Fibroblast of skin of left biceps (primary cell): ENCODE results near the gene CPNE4.

Source experiments
- DNase-seq, 2 experiments: peaks; one replicate each; pipeline ENCODE4 v3.0.0-alpha.2; 2013; ENCODE audit warnings: low read depth in 2 of 2

CPNE4 gene

DNA sequence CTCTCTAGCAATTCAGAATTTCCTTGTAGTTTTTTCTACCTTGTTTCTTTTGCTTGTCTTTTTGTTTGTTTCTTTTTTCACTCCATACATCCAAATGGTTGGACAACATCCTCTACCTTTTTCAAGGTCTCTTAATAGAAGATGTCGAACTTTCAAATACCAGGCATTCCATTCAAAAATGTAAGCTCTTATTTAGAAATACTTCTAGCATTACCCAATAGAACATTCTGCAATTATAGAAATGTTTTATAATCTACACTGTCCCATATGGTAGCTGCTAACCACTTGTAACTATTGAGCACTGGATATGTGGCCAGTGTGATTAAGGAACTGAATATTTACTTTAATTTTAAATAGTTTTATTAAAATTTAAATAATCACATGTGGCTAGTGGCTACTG is 335.8 kb downstream of the CPNE4 start:
- DNase-seq = peak; percentile 40 to 62

DNA sequence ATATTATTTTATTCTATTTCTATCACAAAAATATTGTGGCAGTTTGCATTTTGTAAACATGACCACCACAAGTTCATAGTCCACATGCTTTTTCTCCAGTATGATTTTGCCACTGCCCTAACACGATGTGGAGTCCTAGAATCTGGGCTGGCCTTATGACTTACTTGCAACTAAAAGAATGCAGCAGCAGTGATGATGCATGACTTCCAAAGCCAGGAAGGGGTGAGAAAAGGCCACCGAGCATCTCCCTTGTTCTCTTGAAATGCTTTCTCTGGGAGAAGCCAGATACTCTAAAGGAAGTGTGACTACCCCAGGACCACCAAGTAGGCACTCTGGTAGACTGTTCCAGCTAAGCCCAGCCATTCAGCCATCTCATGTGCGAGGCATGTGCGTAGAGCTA is 340.4 kb downstream of the CPNE4 start:
- no peak for DNase-seq

DNA sequence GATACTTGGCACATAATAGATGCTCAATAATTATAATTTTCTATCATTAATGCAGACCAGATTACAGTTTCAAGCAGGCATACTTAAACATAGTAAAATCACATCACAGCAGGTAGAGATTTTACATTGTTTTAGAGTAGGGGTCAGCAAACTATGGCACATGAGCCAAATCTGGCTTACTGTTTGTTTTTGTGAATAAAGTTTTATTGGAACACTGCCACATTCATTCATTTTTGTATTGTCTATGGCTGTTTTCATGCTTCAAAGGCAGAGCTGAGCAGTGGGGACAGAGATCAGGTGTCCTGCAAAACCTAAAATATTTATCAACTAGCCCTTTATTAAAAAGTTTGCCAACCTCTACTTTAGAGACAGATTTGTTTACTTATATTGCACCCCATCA is 342.5 kb downstream of the CPNE4 start:
- DNase-seq = no peak

DNA sequence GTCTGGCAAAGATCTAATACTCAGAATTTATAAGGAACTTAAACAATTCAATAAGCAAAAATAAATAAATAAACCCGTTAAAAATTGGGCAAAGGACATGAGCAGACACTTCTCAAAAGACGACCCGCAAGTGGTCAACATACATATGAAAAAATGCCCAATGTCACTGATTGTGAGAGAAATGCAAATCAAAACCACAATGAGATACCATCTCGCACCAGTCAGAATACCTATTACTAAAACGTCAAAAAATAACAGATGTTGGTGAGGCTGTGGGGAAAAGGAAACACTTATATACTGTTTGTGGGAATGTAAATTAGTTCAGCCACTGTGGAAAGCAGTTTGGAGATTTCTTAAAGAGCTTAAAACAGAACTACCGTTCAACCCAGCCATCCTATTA is 344.0 kb downstream of the CPNE4 start:
- DNase-seq = no peak

DNA sequence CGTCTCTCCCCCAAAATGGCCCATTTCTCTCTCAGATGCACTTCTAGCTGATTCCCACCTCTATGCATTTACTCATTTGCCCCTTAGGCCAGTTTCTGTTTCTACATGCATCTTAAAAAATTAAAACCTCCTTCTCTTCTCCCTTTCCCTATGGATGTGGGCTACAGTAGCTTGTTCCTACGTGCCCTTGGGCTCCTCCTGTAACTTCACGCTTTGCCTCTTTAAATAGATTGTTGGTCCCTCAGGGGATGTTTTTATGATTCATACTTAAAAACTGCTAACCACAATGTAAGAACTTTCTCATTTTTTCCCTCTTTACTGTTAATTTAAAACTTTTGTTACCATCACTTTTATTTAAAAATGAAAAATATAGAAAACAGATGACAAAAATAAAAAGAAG is 346.4 kb downstream of the CPNE4 start:
- peak; percentile 69 to 74 for DNase-seq

DNA sequence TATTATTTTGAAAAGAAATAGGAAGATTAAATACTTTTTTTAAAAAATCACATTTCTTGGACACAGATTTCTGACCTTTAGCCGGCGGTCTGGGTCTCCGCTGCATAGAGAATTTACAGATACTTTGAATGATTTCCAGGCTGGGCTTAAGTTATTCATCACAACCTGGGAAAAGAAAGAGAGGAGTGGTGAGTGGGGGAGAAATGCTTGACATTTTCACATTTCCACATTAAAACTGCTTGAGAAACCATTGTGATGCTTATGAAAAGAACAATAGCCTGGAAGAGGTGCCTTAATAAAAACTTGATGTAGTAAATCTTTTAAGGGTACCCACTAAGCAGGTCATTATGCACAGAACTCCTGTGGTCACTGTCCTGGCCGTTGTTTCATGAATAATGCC is 365.2 kb downstream of the CPNE4 start:
- DNase-seq = no peak

DNA sequence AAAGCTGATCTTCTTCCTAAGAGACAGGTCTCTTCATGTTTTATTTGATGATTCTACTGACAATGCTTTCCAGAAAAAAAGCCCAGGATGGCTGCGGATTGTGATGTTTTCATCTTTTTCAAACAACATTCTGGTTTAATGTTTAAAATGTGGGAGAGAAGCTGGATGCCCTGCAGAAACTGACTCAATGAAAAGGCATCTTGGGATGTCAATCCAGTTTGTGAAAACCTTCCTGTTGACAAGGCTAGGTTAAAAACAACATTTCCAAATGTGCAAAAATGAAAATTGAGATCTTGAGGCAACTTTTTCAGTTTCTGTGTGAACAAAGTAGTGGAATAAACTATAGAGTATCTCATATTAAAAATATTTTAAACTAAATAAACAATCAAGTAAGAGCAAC is 376.0 kb downstream of the CPNE4 start:
- DNase-seq = no peak

DNA sequence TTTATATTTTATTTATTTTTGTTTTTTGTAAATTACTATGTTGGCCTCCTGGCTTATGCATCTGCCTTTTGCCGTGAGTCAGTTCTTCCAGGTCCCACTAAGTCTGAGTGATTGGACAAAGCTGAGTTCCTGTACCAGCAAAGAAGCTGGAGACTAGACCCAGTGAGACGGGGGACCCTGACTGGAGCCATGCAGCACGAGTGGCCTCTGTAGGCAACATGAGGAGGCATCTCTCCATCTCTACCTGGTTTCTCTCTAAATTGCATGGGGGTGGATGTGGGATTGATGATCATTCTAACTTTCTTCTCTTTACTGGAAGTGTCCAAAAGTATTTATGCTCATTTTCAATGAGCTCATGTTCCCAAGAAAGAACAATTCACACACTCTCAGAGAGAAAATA is 376.7 kb downstream of the CPNE4 start:
- DNase-seq = no peak

DNA sequence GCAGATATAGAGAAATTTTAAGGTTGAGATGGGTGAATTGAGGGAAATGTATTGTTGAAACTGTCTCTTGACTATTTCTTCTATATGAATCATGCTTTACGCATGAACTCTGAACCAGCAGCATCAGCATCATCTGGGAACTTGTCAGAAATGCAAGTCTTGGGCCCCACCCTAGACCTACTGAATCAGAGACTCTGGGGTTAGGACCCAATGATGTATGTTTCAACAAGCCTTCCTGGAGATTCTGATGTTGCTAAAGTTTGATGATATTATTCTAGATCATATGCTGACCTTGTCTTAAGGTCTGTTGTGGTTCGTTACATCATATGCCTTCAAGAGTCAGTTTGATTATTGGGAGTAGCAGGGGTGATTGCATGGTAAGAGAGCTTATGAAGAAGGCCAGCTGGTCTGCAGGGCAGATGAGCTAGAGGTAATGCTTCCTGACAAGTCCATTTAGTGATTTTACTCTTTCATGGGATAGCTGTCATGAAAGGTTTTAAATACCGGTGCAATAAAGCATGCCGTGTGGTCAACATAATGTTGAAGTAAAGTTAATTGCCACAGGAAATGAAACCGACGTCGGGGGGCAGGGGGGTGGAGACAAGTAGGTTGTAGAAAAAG is 379.6 kb downstream of the CPNE4 start:
- no peak for DNase-seq

DNA sequence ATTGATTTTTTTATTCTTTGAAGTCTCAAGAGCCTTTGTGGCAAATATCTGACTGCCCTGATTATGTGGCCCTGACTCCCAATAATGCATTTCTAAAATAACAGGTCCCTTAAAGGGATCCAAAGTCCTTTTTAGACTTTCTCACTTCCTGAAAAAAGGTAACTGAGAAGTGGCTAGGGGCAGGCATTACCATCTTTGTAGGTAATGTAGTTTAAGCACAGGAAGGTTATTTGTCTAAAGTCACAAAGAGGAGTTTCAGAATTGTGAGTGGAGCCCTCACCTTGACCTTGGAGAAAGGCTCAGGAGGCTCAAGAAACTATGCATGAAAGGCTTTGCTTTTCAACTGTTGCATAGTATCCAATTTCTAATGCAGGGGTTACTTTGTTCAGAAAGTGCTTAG is 389.2 kb downstream of the CPNE4 start:
- no peak for DNase-seq

DNA sequence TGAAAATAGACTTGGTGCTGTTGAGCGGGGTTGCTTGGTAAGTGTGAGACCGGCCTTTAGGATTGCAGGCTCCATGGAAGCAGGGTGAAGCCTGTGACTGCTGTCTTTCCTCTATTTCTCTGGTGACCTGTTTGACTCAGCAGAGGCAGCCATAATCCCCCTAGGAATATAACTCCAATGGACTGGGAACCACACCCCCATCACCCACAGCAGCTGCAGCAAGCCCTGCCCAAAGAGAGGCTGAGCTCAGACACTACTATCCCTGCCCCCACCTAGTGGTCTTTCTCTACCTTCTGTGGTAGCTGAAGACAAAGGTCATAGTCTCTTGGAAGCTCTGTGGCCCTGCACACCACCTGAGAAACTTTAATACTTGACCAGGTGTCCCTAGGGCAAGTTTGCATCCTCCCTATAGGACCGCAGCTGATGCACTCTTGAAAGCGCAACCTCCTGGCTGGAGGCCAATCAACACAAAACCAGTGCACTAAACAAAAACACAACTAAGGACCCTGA is 398.5 kb downstream of the CPNE4 start:
- DNase-seq = no peak

DNA sequence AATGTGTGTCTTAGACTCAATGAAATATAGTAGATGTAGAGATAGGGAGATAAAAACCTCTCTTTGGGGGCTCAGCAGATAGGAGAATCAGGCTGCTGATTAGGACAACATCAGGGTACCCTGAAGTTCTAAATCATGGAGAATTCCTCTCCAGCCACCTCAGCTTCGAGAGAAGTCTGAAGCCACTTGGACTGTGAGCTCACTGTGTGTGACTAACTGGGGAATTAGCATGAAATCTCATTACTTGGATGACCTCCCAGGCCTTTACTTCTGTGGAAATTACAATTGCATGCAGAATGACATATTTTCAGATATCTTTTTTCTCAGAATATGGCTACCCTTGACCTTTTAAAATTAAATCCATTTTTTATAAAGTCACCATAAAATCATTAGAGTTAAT is 404.0 kb downstream of the CPNE4 start:
- no peak for DNase-seq

DNA sequence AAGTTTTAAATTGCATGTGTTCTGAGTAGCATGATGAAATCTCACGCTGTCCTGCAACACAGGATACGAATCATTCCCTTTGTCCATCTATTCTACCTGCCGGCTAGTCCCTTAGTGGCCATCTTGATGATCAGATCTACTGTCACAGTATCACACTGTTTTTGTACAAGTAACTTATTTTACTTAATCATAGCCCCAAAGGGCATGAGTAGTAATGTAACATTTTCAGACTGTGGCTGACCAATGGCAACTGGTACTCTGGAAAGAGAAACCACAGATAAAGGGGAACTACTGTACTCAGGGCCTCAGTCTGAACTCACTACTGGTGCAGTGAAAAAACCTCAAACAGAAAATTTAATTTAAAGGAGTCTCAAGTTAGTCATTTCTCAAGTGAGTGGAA is 404.7 kb downstream of the CPNE4 start:
- no peak for DNase-seq

DNA sequence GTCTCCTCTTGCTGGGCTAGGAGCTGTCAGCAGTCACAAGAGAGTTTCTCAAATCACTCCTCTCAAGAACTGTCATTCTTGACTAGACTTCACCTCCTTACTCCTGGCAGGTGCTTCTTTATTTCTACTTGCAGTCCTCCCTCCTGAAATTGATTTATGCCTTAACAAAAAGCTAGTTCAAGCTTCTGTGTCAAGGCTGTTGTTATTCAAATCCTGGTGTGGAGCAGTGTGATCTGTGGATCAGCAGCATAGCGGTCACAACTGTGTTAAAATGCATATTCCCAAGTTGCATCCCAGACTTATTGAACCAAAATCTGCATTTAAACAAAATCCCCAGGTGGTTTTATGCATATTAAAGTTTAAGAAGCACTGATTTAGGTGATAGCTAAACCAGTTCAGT is 411.4 kb downstream of the CPNE4 start:
- no peak for DNase-seq

DNA sequence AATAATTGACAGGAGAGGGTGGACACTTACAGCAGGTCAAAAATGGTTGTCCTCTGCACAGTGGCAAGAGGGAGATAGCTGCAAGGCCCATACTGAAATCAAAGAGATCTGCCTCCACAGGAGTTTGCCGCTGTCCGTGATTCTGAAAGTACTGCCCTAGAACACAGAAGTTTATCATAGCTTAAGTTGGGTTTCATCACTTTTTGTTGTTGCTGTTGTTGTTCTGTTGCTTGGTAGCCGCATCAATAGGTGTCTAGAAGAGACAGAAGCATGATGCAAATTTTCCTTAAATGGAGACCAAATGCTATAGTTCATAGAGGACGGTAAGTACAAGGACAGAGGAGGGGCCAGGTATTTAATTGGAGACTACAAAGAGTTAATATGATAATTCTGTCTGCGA is 412.1 kb downstream of the CPNE4 start:
- DNase-seq = no peak

DNA sequence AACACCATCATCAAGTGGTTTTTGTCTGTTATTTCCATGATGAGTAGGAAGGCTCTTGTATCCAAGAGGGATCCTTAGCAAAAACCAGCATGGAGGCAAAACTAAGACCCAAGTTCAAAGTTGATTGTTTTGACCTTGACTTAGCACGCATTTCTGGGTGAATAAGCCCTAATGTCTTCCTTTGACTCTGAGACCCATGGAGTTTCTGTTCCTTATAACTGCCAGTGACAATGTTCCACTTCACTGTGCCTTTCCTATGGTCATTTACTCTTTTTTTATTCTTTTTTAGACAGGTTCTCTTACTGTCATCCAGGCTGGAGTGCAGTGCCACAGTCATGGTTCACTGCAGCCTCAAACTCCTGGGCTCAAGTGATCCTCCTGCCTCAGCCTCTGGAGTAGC is 413.8 kb downstream of the CPNE4 start:
- no peak for DNase-seq

DNA sequence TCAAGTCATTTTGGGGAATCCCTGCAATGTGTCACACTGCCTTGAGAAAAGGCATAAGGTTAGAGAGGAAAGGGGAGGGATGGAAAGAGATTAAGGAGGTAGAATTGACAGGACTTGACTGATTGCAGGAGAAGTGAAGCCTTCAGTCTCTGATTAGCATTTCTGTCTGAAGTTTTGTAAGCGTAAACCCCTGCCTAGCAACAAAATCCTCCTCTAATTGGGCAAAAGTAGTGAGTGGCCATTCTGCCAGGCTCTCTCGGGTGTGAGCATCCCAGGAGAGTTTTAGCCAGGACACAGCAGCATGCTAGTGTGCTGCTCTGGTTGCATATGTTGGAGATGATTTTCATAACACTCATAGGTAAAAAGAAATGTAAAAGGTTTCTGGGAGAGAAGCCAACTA is 415.0 kb downstream of the CPNE4 start:
- no peak for DNase-seq

DNA sequence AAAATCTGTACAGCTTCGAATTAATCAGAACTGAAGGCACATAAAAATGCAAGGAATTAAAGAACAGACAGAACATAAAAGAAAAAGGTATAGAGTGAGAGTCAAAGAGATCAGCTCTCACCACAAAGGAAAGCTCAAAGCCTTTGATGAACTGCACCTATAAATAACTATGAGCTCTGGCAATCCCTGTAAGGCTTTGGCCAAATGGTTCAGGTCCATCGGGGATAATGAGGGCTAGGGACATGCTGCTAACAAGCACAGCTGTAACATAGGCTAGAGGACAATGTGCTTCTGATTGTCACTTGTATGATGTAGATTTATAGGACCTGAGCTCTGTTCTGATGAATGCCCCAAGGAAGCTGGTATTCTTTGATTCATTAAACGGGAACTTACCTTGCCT is 418.1 kb downstream of the CPNE4 start:
- DNase-seq = no peak

DNA sequence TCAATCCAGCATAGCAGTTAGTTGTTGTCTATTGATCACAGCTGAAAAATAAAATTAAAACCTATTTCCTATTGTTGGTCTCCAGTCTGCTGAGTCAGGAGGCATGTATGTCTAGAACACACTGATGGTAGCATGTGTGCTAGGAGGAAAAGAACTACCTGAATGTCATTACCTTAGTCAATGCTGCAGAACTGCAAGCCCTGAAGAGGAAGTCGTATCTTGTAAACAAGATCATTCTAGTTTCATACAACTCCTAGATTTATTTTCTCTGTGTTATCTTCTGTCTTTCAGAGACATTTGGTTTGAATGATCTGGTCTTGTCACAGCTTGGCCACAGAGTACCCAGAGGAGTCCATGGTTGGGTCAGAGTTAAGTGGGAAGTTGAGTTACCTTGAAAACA is 422.1 kb downstream of the CPNE4 start:
- no peak for DNase-seq

DNA sequence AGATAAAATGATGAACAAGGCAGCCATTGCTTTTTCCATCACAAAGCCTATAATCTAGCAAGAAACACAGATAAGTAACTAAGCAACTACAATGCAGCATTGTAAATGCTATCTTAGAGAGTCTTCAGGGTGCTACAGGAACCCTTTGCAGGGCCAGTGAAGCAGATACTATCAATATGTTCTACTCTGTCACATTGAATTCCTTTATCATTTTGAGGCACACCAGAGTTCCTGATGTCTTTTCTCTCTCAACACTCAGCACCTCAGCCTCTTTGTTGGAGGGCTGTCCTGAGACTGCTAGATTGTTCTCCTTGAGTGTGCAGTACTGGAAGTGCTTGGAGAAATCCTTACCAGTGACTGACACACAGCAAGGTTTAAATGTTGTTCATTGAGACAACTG is 424.6 kb downstream of the CPNE4 start:
- DNase-seq = no peak

DNA sequence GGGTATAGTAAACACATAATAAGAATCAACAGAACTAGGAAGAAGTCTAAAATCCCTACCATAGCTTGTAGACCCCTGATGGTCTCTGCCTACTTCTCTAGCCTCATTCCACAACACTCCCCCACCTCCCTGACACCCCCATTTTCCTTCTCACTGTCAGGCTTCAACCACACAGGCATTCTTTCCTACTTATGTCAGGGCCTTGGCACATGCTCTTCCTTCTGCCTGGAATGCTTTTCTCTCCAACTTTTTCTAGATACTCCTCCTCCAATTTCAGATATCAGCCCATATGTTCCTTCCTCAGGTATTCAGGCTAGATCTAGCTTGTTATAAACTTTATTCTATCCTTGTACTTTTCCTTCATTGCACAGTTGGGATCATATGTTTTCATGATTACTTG is 426.1 kb downstream of the CPNE4 start:
- DNase-seq = peak; percentile 14 to 18

DNA sequence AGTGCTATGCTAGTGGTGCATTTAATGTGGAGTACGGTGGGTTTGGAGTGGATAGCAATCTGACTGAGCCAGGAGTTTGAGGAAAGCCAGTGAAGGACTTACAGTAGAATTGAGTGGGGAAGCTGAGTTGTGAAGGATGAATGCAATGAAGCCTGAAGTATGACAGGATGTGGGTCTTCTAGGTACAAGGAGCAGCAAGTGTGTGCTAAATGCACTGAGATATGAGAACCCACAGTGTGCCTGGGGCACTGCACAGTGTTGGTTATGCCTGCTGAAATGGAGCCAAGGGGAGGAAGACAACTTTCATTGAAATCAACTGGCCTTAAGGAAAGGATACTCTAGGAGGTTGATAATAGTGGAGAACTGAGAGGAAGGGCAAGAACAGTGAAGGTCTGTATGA is 426.5 kb downstream of the CPNE4 start:
- DNase-seq = no peak

DNA sequence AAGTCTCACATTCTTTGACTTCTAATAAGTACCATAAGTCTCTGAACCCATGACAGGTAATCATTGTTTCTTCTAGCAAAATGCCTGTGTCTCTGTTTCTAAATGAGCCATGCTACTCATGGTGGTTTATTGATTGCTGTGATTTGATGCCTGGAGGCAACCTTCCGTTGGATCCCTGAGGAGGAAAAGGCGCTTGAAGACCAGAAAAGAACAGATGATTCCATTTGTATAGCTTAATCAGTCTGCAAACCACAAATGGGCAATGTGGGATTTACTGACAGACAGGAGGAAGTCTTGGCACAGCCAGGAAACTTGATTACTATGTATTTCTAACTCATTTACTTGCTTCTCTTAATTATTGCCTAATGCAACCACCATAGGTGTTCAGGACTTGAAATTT is 428.9 kb downstream of the CPNE4 start:
- DNase-seq = no peak

DNA sequence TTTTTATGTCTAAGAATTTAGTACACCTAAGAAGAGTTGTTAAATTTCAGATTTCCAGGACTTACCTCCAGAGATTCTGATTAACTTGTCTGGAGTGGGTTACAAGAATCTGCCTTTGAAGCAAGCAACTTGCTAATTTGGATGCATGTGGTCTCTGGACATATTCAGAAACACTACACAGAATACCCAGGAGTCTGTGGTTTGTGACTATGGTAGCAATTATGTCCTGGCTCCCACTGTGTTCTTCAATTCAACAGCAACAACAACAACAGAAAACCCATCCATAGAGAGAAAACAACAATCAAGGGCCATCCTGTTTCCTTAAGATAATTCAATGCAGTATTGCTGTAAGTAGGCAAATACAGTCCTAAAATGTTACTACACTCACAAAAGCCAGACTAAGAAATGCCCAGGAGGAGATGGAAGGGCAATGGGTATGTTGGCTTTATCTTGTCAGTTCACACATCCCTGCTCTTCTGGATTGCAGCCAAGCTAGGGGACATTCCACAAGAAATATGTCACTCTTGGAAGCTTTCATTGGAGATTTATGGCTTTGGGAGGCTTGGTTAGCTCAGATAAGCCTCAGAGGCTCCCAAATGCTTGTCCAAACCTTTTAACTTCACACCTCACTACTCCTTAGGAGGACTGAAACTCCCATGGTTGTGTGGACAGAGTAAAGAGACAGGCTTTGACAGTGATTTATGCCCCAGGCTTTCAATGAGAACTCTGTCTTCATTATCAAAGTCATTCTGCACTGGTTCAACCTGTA is 432.6 kb downstream of the CPNE4 start:
- DNase-seq = no peak
